Measurements from ENCODE around the gene LHX4.

LHX4 gene

GRCh38 chr1:180278596-180279395, 48.7 kb downstream of the LHX4 start:
- Histone ChIP-seq H2BK12ac (ENCODE audit: low read length in 2 of 2) (no peak overlapping the region), H2AFZ (ENCODE audit: low read depth, low read length) (no peak overlapping the region), H3K14ac (ENCODE audit: low read length in 2 of 2) (no peak overlapping the region)

GRCh38 chr1:180279651-180280050, 49.6 kb downstream of the LHX4 start:
- WGBS: no CpG with 5 or more reads among the region's 1 CpG
- Histone ChIP-seq H3K79me1 (replicated peaks; ENCODE audit: low read length, poor library complexity, severe bottlenecking) (no peaks in the 10 kb centered on the region), H2BK120ac (ENCODE audit: low read depth, low read length) (no peak overlapping the region), H4K91ac (ENCODE audit: low read length) (no peak overlapping the region), H3K4me1 (ENCODE audit: control insufficient read depth, insufficient read depth, low read depth, low read length) (no peaks in the 10 kb centered on the region), H2BK5ac (ENCODE audit: low read depth, low read length, poor library complexity, severe bottlenecking) (no peak overlapping the region), H3K4me2 (ENCODE audit: low read length, poor library complexity, severe bottlenecking) (no peak overlapping the region), H3K18ac (ENCODE audit: low read depth in 1 of 2, low read length in 2 of 2) (no peak overlapping the region), H3K9me3 (ENCODE audit: control insufficient read depth, low read length) (no peaks in the 10 kb centered on the region), H3K4ac (ENCODE audit: low read depth in 1 of 2, low read length in 2 of 2) (no peak overlapping the region), H3K36me3 (ENCODE audit: control insufficient read depth in 1 of 2, insufficient read depth in 2 of 2, low read depth in 1 of 2, low read length in 2 of 2) (peaks cover 14 to 70% of the 10 kb centered on the region in 2 experiments), H3K14ac (ENCODE audit: low read length in 2 of 2) (no peak overlapping the region), H3K27me3 (ENCODE audit: control insufficient read depth in 1 of 2, insufficient read depth in 1 of 2, low read length in 2 of 2) (no peaks in the 10 kb centered on the region), H3K4me3 (ENCODE audit: insufficient read depth in 1 of 2, low read depth in 1 of 2, low read length in 2 of 2) (no peak overlapping the region), H2BK15ac (ENCODE audit: low read depth, poor library complexity, severe bottlenecking) (no peak overlapping the region), H2AK5ac (ENCODE audit: low read length, severe bottlenecking) (no peak overlapping the region), H2AFZ (ENCODE audit: low read depth, low read length) (no peak overlapping the region), H3K27ac (ENCODE audit: low read length, poor library complexity, severe bottlenecking) (no peak overlapping the region), H4K8ac (ENCODE audit: low read length) (no peak overlapping the region), H3K9ac (ENCODE audit: low read length) (no peak overlapping the region), H3K23ac (ENCODE audit: low read length in 2 of 2) (no peak overlapping the region), H2BK12ac (ENCODE audit: low read length in 2 of 2) (no peak overlapping the region)
- DNase-seq: no peak

More at GRCh38 chr1:180278596-180279395, 48.7 kb downstream of the LHX4 start:
- H3K4me3 ChIP-seq (ENCODE audit: insufficient read depth in 1 of 2, low read depth in 1 of 2, low read length in 2 of 2): no peak overlapping the region
- no peaks in the 10 kb centered on the region for H3K9me3 ChIP-seq (ENCODE audit: control insufficient read depth, low read length)
- no peak overlapping the region for H2BK5ac ChIP-seq (ENCODE audit: low read depth, low read length, poor library complexity, severe bottlenecking)
- DNase-seq: no peak
- no peak overlapping the region for H4K91ac ChIP-seq (ENCODE audit: low read length)
- no peak overlapping the region for H3K23ac ChIP-seq (ENCODE audit: low read length in 2 of 2)
- WGBS: 96% methylated on average over 6 of the region's 9 CpGs
- H2BK120ac ChIP-seq (ENCODE audit: low read depth, low read length): no peak overlapping the region
- H3K4ac ChIP-seq (ENCODE audit: low read depth in 1 of 2, low read length in 2 of 2): no peak overlapping the region
- no peaks in the 10 kb centered on the region for H3K79me1 ChIP-seq (replicated peaks; ENCODE audit: low read length, poor library complexity, severe bottlenecking)
- H3K36me3 ChIP-seq (ENCODE audit: control insufficient read depth in 1 of 2, insufficient read depth in 2 of 2, low read depth in 1 of 2, low read length in 2 of 2): peaks cover 21 to 73% of the 10 kb centered on the region in 2 experiments
- no peak overlapping the region for H3K4me2 ChIP-seq (ENCODE audit: low read length, poor library complexity, severe bottlenecking)
- no peak overlapping the region for H3K18ac ChIP-seq (ENCODE audit: low read depth in 1 of 2, low read length in 2 of 2)
- H3K27me3 ChIP-seq (ENCODE audit: control insufficient read depth in 1 of 2, insufficient read depth in 1 of 2, low read length in 2 of 2): no peaks in the 10 kb centered on the region
- H2AK5ac ChIP-seq (ENCODE audit: low read length, severe bottlenecking): no peak overlapping the region
- H3K4me1 ChIP-seq (ENCODE audit: control insufficient read depth, insufficient read depth, low read depth, low read length): no peaks in the 10 kb centered on the region
- no peak overlapping the region for H3K9ac ChIP-seq (ENCODE audit: low read length)
- H4K8ac ChIP-seq (ENCODE audit: low read length): no peak overlapping the region
- H3K27ac ChIP-seq (ENCODE audit: low read length, poor library complexity, severe bottlenecking): no peak overlapping the region
- H2BK15ac ChIP-seq (ENCODE audit: low read depth, poor library complexity, severe bottlenecking): no peak overlapping the region

- Histone ChIP-seq H2BK5ac (ENCODE audit: low read depth, low read length, poor library complexity, severe bottlenecking) (no peak overlapping the region), H3K36me3 (ENCODE audit: control insufficient read depth in 1 of 2, insufficient read depth in 2 of 2, low read depth in 1 of 2, low read length in 2 of 2) (peaks cover 12 to 67% of the 10 kb centered on the region in 2 experiments), H3K4me2 (ENCODE audit: low read length, poor library complexity, severe bottlenecking) (no peak overlapping the region), H2BK15ac (ENCODE audit: low read depth, poor library complexity, severe bottlenecking) (no peak overlapping the region), H3K27me3 (ENCODE audit: control insufficient read depth in 1 of 2, insufficient read depth in 1 of 2, low read length in 2 of 2) (no peaks in the 10 kb centered on the region), H3K23ac (ENCODE audit: low read length in 2 of 2) (no peak overlapping the region), H3K79me1 (replicated peaks; ENCODE audit: low read length, poor library complexity, severe bottlenecking) (no peaks in the 10 kb centered on the region), H2AFZ (ENCODE audit: low read depth, low read length) (no peak overlapping the region), H3K14ac (ENCODE audit: low read length in 2 of 2) (no peak overlapping the region), H3K9me3 (ENCODE audit: control insufficient read depth, low read length) (no peaks in the 10 kb centered on the region), H3K9ac (ENCODE audit: low read length) (no peak overlapping the region), H3K27ac (ENCODE audit: low read length, poor library complexity, severe bottlenecking) (no peak overlapping the region), H3K4me3 (ENCODE audit: insufficient read depth in 1 of 2, low read depth in 1 of 2, low read length in 2 of 2) (no peak overlapping the region), H3K18ac (ENCODE audit: low read depth in 1 of 2, low read length in 2 of 2) (no peak overlapping the region), H2BK120ac (ENCODE audit: low read depth, low read length) (no peak overlapping the region), H4K91ac (ENCODE audit: low read length) (no peak overlapping the region), H3K4me1 (ENCODE audit: control insufficient read depth, insufficient read depth, low read depth, low read length) (no peaks in the 10 kb centered on the region), H3K4ac (ENCODE audit: low read depth in 1 of 2, low read length in 2 of 2) (no peak overlapping the region), H4K8ac (ENCODE audit: low read length) (no peak overlapping the region), H2AK5ac (ENCODE audit: low read length, severe bottlenecking) (no peak overlapping the region), H2BK12ac (ENCODE audit: low read length in 2 of 2) (no peak overlapping the region)
- whole genome bisulfite sequencing: 99% methylated on average over 2 of the region's 2 CpGs
- no peak for DNase-seq
Measured at GRCh38 chr1:180280617-180281016, 50.6 kb downstream of the LHX4 start.

GRCh38 chr1:180281490-180281889, 51.4 kb downstream of the LHX4 start:
- H3K14ac ChIP-seq (ENCODE audit: low read length in 2 of 2): no peak overlapping the region
- no peak overlapping the region for H3K4ac ChIP-seq (ENCODE audit: low read depth in 1 of 2, low read length in 2 of 2)
- no peak overlapping the region for H3K27ac ChIP-seq (ENCODE audit: low read length, poor library complexity, severe bottlenecking)
- no peak overlapping the region for H2AK5ac ChIP-seq (ENCODE audit: low read length, severe bottlenecking)
- H3K36me3 ChIP-seq (ENCODE audit: control insufficient read depth in 1 of 2, insufficient read depth in 2 of 2, low read depth in 1 of 2, low read length in 2 of 2): peaks cover 8 to 65% of the 10 kb centered on the region in 2 experiments
- no peak overlapping the region for H4K8ac ChIP-seq (ENCODE audit: low read length)
- H2BK12ac ChIP-seq (ENCODE audit: low read length in 2 of 2): no peak overlapping the region
- no peak for DNase-seq
- no peaks in the 10 kb centered on the region for H3K9me3 ChIP-seq (ENCODE audit: control insufficient read depth, low read length)
- no peak overlapping the region for H2BK15ac ChIP-seq (ENCODE audit: low read depth, poor library complexity, severe bottlenecking)
- no peak overlapping the region for H2BK120ac ChIP-seq (ENCODE audit: low read depth, low read length)
- 100% methylated on average over 1 of the region's 1 CpG for WGBS
- H3K27me3 ChIP-seq (ENCODE audit: control insufficient read depth in 1 of 2, insufficient read depth in 1 of 2, low read length in 2 of 2): no peaks in the 10 kb centered on the region
- no peak overlapping the region for H2AFZ ChIP-seq (ENCODE audit: low read depth, low read length)
- H3K9ac ChIP-seq (ENCODE audit: low read length): no peak overlapping the region
- no peaks in the 10 kb centered on the region for H3K79me1 ChIP-seq (replicated peaks; ENCODE audit: low read length, poor library complexity, severe bottlenecking)
- no peak overlapping the region for H4K91ac ChIP-seq (ENCODE audit: low read length)
- no peak overlapping the region for H3K23ac ChIP-seq (ENCODE audit: low read length in 2 of 2)
- H3K4me3 ChIP-seq (ENCODE audit: insufficient read depth in 1 of 2, low read depth in 1 of 2, low read length in 2 of 2): no peak overlapping the region
- no peaks in the 10 kb centered on the region for H3K4me1 ChIP-seq (ENCODE audit: control insufficient read depth, insufficient read depth, low read depth, low read length)
- no peak overlapping the region for H2BK5ac ChIP-seq (ENCODE audit: low read depth, low read length, poor library complexity, severe bottlenecking)
- no peak overlapping the region for H3K4me2 ChIP-seq (ENCODE audit: low read length, poor library complexity, severe bottlenecking)
- no peak overlapping the region for H3K18ac ChIP-seq (ENCODE audit: low read depth in 1 of 2, low read length in 2 of 2)
